Body of pancreas (tissue), 4 donors: ENCODE measurements around the gene OR2AK2. TPM values are rescaled to one million over a fixed set of nuclear protein-coding genes. Genes with fewer than 3 reads are reported as not detected.
"Not testable (repeated sequence)": the region's sequence is repeated elsewhere in the genome, so short reads cannot be mapped to it uniquely, and the experiment has no call there.

Experiments used
- ATAC-seq: fragments of 150-250 bp; one replicate; pipeline ENCODE4 v1.9.1; 2016
- DNase-seq, 4 donors: peaks; one replicate each; pipeline ENCODE4 v3.0.0-alpha.2; 2019
- H3K27ac ChIP-seq, 4 donors: fragments of 200-600 bp; sonication (generic); 1 replicate in 3 of 4; 2 replicates in 1 of 4; pipeline versions ENCODE4 v1.5.1 to v1.6.1; 2016 to 2019; ENCODE audit warnings: mild to moderate bottlenecking in 1 of 4, mixed read lengths in 1 of 4, moderate library complexity in 1 of 4
- H3K27me3 ChIP-seq, 2 donors: fragments of 200-600 bp; sonication (generic); one replicate each; pipeline ENCODE4 v1.6.0; 2016; ENCODE audit warnings: mild to moderate bottlenecking in 1 of 2
- H3K36me3 ChIP-seq, 2 donors: fragments of 200-600 bp; sonication (generic); replicated peaks in 1 of 2; 2 replicates each; pipeline ENCODE4 v1.5.1; 2016; ENCODE audit warnings: low read depth in 2 of 2; ENCODE audit not compliant: insufficient read depth in 1 of 2
- H3K4me1 ChIP-seq: fragments of 200-600 bp; sonication (generic); one replicate; pipeline ENCODE4 v1.6.0; 2016
- H3K4me3 ChIP-seq, 2 donors: fragments of 200-600 bp; sonication (generic); 1 replicate in 1 of 2; 2 replicates in 1 of 2; pipeline ENCODE4 v1.5.1; 2016 to 2019
- H3K9me3 ChIP-seq, 3 donors: fragments of 200-600 bp; sonication (generic); 1 replicate in 2 of 3; 2 replicates in 1 of 3; pipeline ENCODE4 v1.5.1; 2016
- CTCF ChIP-seq, 7 experiments: fragments of 450-650 bp in 4 of 7; fragments of 200-600 bp in 3 of 7; sonication (generic) in 3 of 7; IDR thresholded peaks; one replicate each; pipeline ENCODE4 v1.5.1; 2016 to 2019; ENCODE audit warnings: antibody characterized with exemption in 7 of 7
- POLR2A ChIP-seq, 3 donors: fragments of 450-650 bp; IDR thresholded peaks; one replicate each; pipeline ENCODE4 v1.6.1; 2016; ENCODE audit warnings: antibody characterized with exemption in 3 of 3, mild to moderate bottlenecking in 2 of 3
- WGBS, 2 donors: methylation state at CpG; one replicate each; pipeline ENCODE4 v1.1.5; 2017; 5-methylcytosine and 5-hydroxymethylcytosine counted together
- intact Hi-C: fragments of 100-400 bp; cut with DNase I; formaldehyde crosslinking; loops from one replicate; pipeline ENCODE4 v1.15.1; 2023
- total RNA-seq, 2 donors: library from RNA; depleted of rRNA; stranded (reverse); fragments of >200 nt; gene quantifications; one replicate each; pipeline ENCODE4 v1.1.0, GENCODE V29; 2016

Gene OR2AK2
- total RNA-seq, 2 donors from 2014 or later: not detected

DNA sequence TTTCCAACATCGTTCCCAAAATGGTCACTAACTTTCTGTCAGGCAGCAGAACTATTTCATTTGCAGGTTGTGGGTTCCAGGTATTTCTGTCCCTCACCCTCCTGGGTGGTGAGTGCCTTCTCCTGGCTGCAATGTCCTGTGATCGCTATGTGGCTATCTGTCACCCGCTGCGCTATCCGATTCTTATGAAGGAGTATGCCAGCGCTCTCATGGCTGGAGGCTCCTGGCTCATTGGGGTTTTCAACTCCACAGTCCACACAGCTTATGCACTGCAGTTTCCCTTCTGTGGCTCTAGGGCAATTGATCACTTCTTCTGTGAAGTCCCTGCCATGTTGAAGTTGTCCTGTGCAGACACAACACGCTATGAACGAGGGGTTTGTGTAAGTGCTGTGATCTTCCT, 31.0 kb upstream of the OR2AK2 start:
- WGBS, 2 donors: 83 to 90% methylated on average over 8 of the region's 8 CpGs
- intact Hi-C loops: no loop called here

GRCh38 chr1:247935781-247936180, 29.3 kb upstream of the OR2AK2 start:
- ATAC-seq: no peak

More for the DNA sequence above, 31.0 kb upstream of the OR2AK2 start:
- no peak for ATAC-seq
- Histone ChIP-seq H3K27me3 (no peaks in the 10 kb centered on the region), H3K4me3 (no peak overlapping the region), H3K9me3 (no peaks in the 10 kb centered on the region), H3K27ac (no peak overlapping the region), H3K36me3 (no peaks in the 10 kb centered on the region), H3K4me1 (no peaks in the 10 kb centered on the region)
- no peak for DNase-seq
- TF ChIP-seq CTCF (IDR thresholded peaks at IDR 0.05) (no peak), POLR2A (IDR thresholded peaks at IDR 0.05) (no peak)

GRCh38 chr1:247936415-247936814, 28.6 kb upstream of the OR2AK2 start:
- Histone ChIP-seq H3K4me3 (no peak overlapping the region), H3K9me3 (no peaks in the 10 kb centered on the region), H3K36me3 (no peaks in the 10 kb centered on the region), H3K27ac (no peak overlapping the region), H3K4me1 (no peaks in the 10 kb centered on the region), H3K27me3 (no peaks in the 10 kb centered on the region)
- no peak for TF ChIP-seq CTCF (IDR thresholded peaks at IDR 0.05)
- no peak for TF ChIP-seq POLR2A (IDR thresholded peaks at IDR 0.05)
- WGBS, 2 donors: 79 to 85% methylated on average over 18 of the region's 18 CpGs
- intact Hi-C loops: no loop called here
- ATAC-seq (no peak), DNase-seq (no peak)

More at GRCh38 chr1:247935781-247936180, 29.3 kb upstream of the OR2AK2 start:
- 85 to 89% methylated on average over 9 of the region's 9 CpGs for WGBS, 2 donors
- DNase-seq: no peak
- no peaks in the 10 kb centered on the region for H3K36me3 ChIP-seq
- H3K27ac ChIP-seq: no peak overlapping the region
- H3K9me3 ChIP-seq: no peaks in the 10 kb centered on the region
- no peak overlapping the region for H3K4me3 ChIP-seq
- TF ChIP-seq CTCF (IDR thresholded peaks at IDR 0.05): no peak
- TF ChIP-seq POLR2A (IDR thresholded peaks at IDR 0.05): no peak
- intact Hi-C loops: no loop called here
- no peaks in the 10 kb centered on the region for H3K27me3 ChIP-seq
- H3K4me1 ChIP-seq: no peaks in the 10 kb centered on the region

DNA sequence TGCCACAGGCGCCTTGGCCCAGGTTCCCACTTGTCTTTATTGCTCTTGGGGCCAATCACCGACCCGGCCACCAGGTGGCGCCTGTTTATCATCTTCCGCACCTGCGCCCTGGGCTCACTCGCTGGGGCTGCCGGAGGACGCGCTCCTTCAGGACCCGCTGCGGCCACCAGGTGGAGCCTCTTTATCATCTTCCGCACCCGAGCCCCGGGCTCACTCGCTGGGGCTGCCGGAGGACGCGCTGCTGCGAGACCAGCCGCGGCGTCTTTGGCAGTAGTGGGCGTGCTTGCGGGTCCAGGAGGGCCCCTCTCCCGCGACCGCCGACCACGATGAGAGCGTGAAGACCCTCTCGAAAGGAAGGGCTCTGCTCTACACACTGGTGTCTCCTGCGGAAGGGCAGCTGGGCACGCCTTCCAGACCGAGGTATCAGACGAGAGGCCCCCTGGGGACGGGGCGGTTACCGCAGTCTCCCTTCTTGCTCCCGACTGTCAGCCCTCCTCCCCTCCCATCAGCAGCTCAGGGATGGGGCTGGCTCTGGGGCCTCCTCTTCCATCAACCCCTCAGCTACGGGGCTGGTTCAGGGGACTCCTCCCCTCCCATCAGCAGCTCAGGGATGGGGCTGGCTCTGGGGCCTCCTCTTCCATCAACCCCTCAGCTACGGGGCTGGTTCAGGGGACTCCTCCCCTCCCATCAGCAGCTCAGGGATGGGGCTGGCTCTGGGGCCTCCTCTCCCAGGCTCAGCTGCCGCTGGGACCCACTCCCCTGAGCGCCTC, 27.9 kb upstream of the OR2AK2 start:
- H3K27ac ChIP-seq, H3K4me1 ChIP-seq, intact Hi-C loops, H3K36me3 ChIP-seq, H3K9me3 ChIP-seq, H3K4me3 ChIP-seq, H3K27me3 ChIP-seq: not testable (repeated sequence)
- DNase-seq (peak; percentile 46 to 56 (median 50)), ATAC-seq (peak; percentile 69)
- WGBS, 2 donors: 13 to 14% methylated on average over 10 to 42 of the region's 44 CpGs
- TF ChIP-seq CTCF (IDR thresholded peaks at IDR 0.05): peak in 6 of 7 experiments; percentile 13 to 42 (median 36)

- 60 to 72% methylated on average over 6 of the region's 6 CpGs for WGBS, 2 donors
- Histone ChIP-seq H3K27me3 (no peaks in the 10 kb centered on the region), H3K27ac (no peak overlapping the region), H3K36me3 (no peaks in the 10 kb centered on the region), H3K9me3 (no peaks in the 10 kb centered on the region), H3K4me1 (no peaks in the 10 kb centered on the region), H3K4me3 (no peak overlapping the region)
- TF ChIP-seq CTCF (IDR thresholded peaks at IDR 0.05) (no peak), POLR2A (IDR thresholded peaks at IDR 0.05) (no peak)
- no peak for DNase-seq
- ATAC-seq: no peak
- intact Hi-C loops: no loop called here
These were observed 22.4 kb upstream of the OR2AK2 start for GRCh38 chr1:247942624-247943023.
